K562 (cell line): ENCODE results near the gene RUSC1. TPM values are rescaled to one million over a fixed set of nuclear protein-coding genes. Genes with fewer than 3 reads are reported as not detected.
A peak's percentile ranks its signal among the peaks of the same experiment; 100 is the strongest.

Source experiments
- ATF3 ChIP-seq, 2 experiments: fragments of 450-650 bp in 1 of 2; sonication (generic) in 1 of 2; formaldehyde crosslinking in 1 of 2; IDR thresholded peaks in 1 of 2; conservative IDR thresholded peaks in 1 of 2; 2 replicates each; pipeline versions ENCODE4 v1.6.1 to v1.8.1; 2016 to 2023; ENCODE audit warnings: mild to moderate bottlenecking in 2 of 2, moderate library complexity in 2 of 2, inconsistent platforms in 1 of 2, missing genetic modification reagents in 1 of 2
- CBX3 ChIP-seq, 2 experiments: IDR thresholded peaks; 1 replicate in 1 of 2; 2 replicates in 1 of 2; pipeline ENCODE4 v1.6.1; 2012; ENCODE audit warnings: inconsistent platforms in 2 of 2, low read length in 2 of 2, borderline replicate concordance in 1 of 2, control low read depth in 1 of 2
- CTBP1 ChIP-seq: fragments of 450-650 bp; IDR thresholded peaks from 2 replicates; pipeline ENCODE4 v1.6.1; 2016; ENCODE audit warnings: borderline replicate concordance
- EGR1 ChIP-seq: fragments of 450-650 bp; conservative IDR thresholded peaks from 2 replicates; pipeline ENCODE4 v1.6.1; 2017; ENCODE audit warnings: mild to moderate bottlenecking
- GABPA ChIP-seq: fragments of 200-800 bp; sonication (Bioruptor generic); conservative IDR thresholded peaks from 2 replicates; pipeline ENCODE4 v1.6.1; 2016; ENCODE audit warnings: low read depth, missing genetic modification characterization, missing compliant biosample characterization
- GATAD2A ChIP-seq: fragments of 450-650 bp; IDR thresholded peaks from 2 replicates; pipeline ENCODE4 v1.6.1; 2017
- MGA ChIP-seq: fragments of 450-650 bp; IDR thresholded peaks from 2 replicates; pipeline ENCODE4 v1.6.1; 2016; ENCODE audit warnings: mild to moderate bottlenecking, moderate library complexity
- RBBP5 ChIP-seq: fragments of 200-600 bp; sonication (generic); IDR thresholded peaks from 2 replicates; pipeline ENCODE4 v1.6.1; 2012; ENCODE audit warnings: borderline replicate concordance, mild to moderate bottlenecking, low read length, control low read depth, inconsistent platforms; ENCODE audit not compliant: insufficient read depth, poor library complexity, severe bottlenecking
- ZBTB9 ChIP-seq: fragments of 450-650 bp; formaldehyde crosslinking; IDR thresholded peaks from 2 replicates; pipeline ENCODE4 v1.4.0; 2020; ENCODE audit warnings: mild to moderate bottlenecking, moderate library complexity
- polyA plus RNA-seq, 8 experiments: library from polyadenylated mRNA; depleted of rRNA in 4 of 8; stranded (reverse) in 5 of 8; unstranded in 3 of 8; fragments of >200 nt; fragmentation: Nextera tagmentation in 2 of 8; fragmentation: Illumina TruSeq in 1 of 8; extraction: Ambion mirVana in 2 of 8; extraction: Trizol in 1 of 8; gene quantifications; 2 replicates each; pipeline versions ENCODE4 v1.2.1 to v1.2.3, GENCODE V29; 2011 to 2014; ENCODE audit warnings: inconsistent platforms in 1 of 8, missing spikeins in 1 of 8
- total RNA-seq, 7 experiments: library from RNA; depleted of rRNA in 6 of 7; stranded (reverse); fragments of >200 nt in 6 of 7; fragmentation: Illumina TruSeq in 2 of 7; extraction: Trizol in 2 of 7; gene quantifications; 2 replicates each; pipeline versions ENCODE4 v1.2.1 to v1.2.3, GENCODE V29; 2011 to 2021; ENCODE audit warnings: low replicate concordance in 1 of 7

Gene RUSC1
- total and polyA plus RNA-seq, 9 of the 15 experiments (the other 6 are each of a cell fraction or from before 2014, with no cell fraction given) = 5.7 to 68.3 (median 33.6) TPM

- TF ChIP-seq ATF3 (IDR thresholded peaks at IDR 0.05) = no peak
- TF ChIP-seq ATF3 (CRISPR knock-in tag; conservative IDR thresholded peaks at IDR 0.05) = no peak
- TF ChIP-seq CBX3 (IDR thresholded peaks at IDR 0.05; ENCODE audit: borderline replicate concordance in 1 of 2, low read length in 2 of 2) = peak in 1 of 2 experiments; percentile 14; a peak in 1 of 3 replicates
- no peak for TF ChIP-seq GATAD2A
- peak; percentile 74 for TF ChIP-seq CTBP1
- peak; percentile 80 for TF ChIP-seq RBBP5
- peak; percentile 94 for TF ChIP-seq EGR1
- 0 out of 2 replicates have a peak, but pooled peaks have one; percentile 34 for TF ChIP-seq ZBTB9 (CRISPR knock-in tag)
- TF ChIP-seq GABPA = peak; percentile 77
- peak; percentile 97 for TF ChIP-seq MGA
These were observed 47.1 kb upstream of the RUSC1 start, which contains the start of gene CLK2 (continued) for GRCh38 chr1:155273343-155274245.
